NCI-H146 (cell line): ENCODE data around the gene WASHC1.
"Not testable (repeated sequence)": the region's sequence is repeated elsewhere in the genome, so short reads cannot be mapped to it uniquely, and the experiment has no call there.

ENCODE experiments used
- DNase-seq: peaks from one replicate; lab custom pipeline; 2025; lab: John Stamatoyannopoulos, UW

Gene WASHC1

GRCh38 chr9:14129-14809 lies 15.0 kb downstream of the WASHC1 start:
- DNase-seq = not testable (repeated sequence)

GRCh38 chr9:11206-11605 lies 18.1 kb downstream of the WASHC1 start:
- DNase-seq = not testable (repeated sequence)

GRCh38 chr9:10653-11053 lies 18.6 kb downstream of the WASHC1 start:
- DNase-seq = not testable (repeated sequence)

- not testable (repeated sequence) for DNase-seq
Observed at GRCh38 chr9:10207-10606, 19.0 kb downstream of the WASHC1 start.
